T-helper 22 cell (primary cell): ENCODE data around the gene DUS1L.

Source experiments
- DNase-seq: peaks from one replicate; pipeline ENCODE4 v3.0.0-alpha.2; 2020; ENCODE audit warnings: low read depth

DUS1L gene

GRCh38 chr17:82065638-82066303, at the start of gene DUS1L:
DUS1L (minus strand) TSS chr17:82065804; CDS start chr17:82065059, 745 bp downstream.
- DNase-seq = peak; percentile 48

GRCh38 chr17:82114872-82115271, 49.3 kb upstream of the DUS1L start:
- DNase-seq = no peak

DNA sequence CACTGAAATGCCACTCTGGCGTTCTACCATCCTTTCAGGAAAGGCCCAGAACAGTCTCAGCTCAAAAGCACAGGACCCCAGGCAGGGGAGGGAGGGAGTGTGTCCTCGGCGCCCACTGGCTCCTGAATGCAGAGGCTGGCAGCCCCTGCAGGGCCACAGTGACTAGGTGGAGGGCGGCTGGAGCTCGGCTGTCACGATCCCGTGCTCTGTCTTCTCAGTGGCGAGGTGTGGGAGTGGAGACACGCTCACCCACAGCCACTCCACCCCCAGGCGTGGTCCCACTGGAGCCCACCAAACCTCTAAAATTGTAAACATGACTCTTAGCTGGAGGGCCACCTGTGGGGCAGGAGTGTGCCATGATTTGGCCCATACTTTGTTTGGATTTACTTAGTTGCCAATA, 48.8 kb upstream of the DUS1L start:
- DNase-seq = no peak

DNA sequence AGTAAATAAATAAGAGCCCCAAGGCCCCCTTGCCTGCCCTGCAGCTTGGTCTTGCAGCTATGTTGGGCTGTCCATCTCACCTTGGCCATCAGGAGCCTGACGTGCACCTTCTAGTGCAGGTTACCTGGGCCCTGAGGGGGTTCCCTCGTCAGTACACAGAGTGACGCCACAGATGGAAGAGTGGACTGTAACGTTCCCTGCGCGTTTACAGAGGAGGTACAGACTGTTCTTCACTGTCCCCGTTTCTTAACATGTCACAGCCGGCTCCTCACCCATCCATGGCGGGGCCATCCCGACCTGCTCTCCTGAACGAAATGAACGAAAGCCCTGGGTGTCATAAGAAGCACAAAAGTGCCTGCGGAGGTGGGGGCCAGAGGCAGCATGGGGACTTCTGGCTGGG, 48.3 kb upstream of the DUS1L start:
- DNase-seq = no peak

- DNase-seq = no peak
These were observed 47.8 kb upstream of the DUS1L start for GRCh38 chr17:82113422-82113821.

DNA sequence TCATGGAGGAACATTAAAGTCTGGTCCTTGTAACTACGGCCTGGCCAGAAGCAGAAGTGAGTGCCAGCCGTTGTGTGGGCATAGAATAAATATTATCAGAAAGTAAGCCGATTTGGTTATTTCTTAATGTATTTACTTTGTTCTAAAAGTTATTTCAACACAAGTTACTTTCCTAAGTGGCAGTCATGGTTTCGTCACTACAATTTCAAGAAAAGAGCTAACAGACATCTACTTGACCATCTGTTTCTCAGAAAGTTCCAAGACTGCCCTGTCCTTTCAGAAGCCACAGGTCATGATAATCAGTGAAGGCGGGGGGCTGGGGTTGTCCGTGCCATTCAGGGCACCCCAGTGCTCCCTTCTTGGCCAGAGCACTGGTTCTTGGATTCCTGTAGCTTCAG, 47.3 kb upstream of the DUS1L start:
- DNase-seq = no peak

DNA sequence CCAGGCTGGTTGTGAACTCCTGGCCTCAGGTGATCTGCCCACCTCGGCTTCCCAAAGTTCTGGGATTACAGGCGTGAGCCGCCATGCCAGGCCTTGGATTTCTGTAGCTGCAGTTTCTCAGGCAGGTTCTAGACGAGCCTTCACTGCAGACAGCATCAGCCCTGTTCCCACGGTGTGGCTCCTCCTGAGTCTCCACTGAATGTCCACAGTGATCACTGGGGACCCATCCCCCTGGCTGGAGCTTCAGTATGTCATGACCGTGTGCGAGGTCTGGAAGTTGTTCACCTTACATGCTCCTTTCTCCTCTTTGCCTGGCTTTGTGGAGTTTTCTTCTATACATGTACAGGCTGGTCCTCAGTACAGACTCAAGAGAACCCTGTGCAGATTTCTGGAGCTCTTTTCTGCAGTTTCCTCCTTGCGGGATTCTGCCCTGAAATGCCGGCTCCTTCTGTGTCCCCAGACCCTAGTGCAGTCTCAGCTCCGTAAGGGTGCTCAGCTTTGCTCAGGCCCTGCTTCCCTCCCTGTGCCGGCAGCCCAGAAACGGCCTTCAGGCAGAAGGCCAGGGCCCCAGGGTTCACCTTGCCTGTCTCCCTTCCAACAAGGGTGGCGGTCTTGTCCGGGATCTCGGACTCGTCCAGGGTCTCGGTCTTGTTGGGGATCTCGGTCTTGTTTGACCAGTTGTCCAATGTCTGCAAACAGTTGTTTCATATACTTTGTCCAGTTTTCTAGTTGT, 46.7 kb upstream of the DUS1L start:
- DNase-seq = no peak

GRCh38 chr17:82110298-82110697, 44.7 kb upstream of the DUS1L start:
- no peak for DNase-seq

- DNase-seq = no peak
These were observed 43.4 kb upstream of the DUS1L start for GRCh38 chr17:82108961-82109475.

- DNase-seq = no peak
These were observed 42.9 kb upstream of the DUS1L start for GRCh38 chr17:82108496-82108945.

DNA sequence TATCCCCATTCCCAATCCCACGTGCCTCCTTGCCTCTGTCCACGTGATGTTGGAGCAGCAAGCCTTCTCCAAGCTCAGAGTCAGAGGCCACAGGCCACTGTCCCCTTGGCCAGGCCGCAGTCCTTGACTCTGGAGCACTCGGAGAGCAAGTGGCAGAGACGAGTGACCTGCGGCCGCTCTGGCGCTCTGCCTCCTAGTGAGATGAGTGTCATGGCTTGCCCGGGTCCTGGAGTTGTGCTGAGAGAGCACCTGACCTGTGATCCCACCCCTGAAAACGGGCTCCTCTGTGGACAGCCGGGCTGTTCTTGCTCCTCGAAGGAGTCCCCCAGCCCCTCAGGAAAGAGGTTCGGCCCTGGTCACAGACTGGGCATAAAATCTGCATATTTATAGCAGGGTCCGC, 42.4 kb upstream of the DUS1L start:
- no peak for DNase-seq

DNA sequence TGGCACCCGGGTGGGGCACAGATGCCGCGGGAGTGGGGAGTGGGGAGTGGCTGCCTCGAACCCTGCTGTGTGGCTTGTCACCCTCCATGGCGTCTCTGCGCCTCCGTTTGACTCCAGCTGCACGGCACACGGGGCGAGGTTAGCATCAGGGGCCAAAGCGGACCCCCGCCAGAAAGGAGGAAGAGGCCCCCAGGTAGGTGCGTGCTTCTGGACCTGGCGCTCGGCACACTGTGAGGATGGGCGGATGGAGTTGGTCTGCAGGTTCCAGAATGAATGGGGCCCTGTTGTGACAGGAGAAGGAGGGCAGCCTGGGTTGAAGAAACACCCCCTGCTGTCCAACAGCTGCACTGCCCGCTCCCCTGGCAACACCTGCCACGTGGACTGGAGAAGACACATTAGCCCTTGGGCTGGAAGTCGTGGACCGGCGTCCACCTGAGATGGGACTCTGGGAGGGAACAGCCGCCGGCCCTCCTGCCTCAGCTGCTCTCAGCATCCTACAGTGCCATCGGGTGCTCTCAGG, 41.8 kb upstream of the DUS1L start:
- no peak for DNase-seq

- no peak for DNase-seq
These were observed 41.2 kb upstream of the DUS1L start for GRCh38 chr17:82106688-82107305.

GRCh38 chr17:82105882-82106687, 40.5 kb upstream of the DUS1L start:
- DNase-seq = peak; percentile 30

DNA sequence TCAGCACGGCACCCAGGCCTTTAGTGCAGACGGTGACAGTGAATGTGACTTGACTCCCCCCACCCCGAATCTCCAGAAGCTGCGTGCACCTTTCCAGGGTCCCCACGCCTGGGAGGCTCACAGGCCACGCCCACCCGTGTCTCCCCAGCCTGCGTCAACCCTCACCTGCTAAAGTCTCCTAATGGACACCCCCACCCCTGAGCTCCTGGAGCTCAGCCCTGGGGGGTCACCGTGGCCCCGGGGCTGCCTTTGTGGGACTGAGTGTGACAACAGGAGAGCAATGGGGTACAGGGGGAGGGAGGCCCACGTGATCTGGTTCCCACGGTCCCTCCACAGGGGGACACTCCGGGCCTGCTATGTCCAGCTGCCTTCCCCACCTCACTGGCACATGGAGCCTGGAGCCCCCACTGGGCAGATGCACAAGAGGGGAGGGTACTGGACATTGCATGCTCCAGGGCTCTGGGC, 39.8 kb upstream of the DUS1L start:
- DNase-seq = no peak

DNA sequence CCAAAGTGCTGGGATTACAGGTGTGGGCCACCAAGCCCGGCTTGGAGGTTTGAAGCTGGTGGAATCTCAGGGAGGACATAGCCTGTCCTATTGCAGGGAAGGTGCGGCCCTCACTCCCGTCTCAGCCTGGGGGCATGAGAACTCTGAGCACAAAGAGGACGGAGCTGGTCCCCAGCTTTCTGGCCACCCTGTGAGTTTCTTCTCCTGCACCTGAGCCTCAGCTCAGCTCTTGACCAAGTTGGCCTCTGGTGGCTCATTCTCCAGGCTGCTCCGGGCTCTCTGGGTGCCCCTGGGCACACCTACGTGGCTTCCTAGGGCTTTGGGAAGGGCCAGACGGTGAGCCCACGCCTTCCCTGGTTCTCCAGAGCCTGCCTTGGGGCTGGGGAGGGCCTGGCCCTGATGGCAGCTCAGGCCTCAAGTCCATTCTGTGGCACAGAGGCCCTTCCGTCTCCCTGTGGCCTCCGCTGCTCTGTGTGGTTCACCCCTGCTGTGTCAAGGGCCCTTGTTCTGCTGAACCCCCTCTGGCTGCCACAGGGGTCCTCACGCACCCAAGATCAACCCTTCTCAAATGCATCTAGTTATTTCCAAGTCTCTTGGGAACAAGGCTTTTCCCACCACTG, 39.3 kb upstream of the DUS1L start:
- no peak for DNase-seq

- DNase-seq = no peak
These were observed 38.2 kb upstream of the DUS1L start for GRCh38 chr17:82103553-82104451.

GRCh38 chr17:82101767-82102679, 36.4 kb upstream of the DUS1L start:
- DNase-seq = no peak

DNA sequence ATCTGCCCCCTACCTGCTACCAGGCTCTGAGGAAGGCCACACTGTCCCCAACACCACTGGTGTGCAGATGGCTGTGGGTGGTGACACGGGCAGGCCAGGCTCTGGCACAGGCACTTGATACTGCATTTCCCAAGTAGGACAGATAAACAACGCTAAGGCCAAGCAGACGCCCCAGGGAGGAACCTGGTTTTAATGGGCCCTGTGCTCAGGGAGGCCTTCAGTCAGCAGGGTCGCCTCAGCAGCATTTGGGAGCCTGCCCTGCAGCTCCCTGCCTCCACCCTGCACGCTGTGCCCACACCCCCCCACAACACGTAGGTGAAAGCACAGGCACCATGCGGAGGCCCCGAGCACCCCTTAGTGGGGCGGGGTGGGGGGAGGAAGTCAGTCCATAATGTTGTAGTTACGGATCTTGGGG, 35.7 kb upstream of the DUS1L start:
- DNase-seq = no peak
